WTC11 (cell line): ENCODE data around the gene CCR3. TPM values are rescaled to one million over a fixed set of nuclear protein-coding genes. Genes with fewer than 3 reads are reported as not detected.

Experiments
- ATAC-seq: fragments of 200-7000 bp; cut with Tn5 transposase; 2 replicates; pipeline ENCODE4 v1.10.0; 2021; ENCODE audit warnings: mild to moderate bottlenecking, moderate library complexity
- Bru-seq: library from RNA; stranded (reverse); fragments of 400-500 nt; gene quantifications from one replicate; lab custom pipeline; 2021; lab: Mats Ljungman, UMichigan
- CTCF ChIA-PET: fragments of 300-600 bp; sonication (Branson Sonifier 250); formaldehyde crosslinking; loops from one replicate; lab custom pipeline; 2021; ENCODE audit warnings: antibody characterized with exemption; lab: Charles Lee
- POLR2A ChIA-PET: fragments of 350-600 bp; sonication (Branson Sonifier 250); formaldehyde crosslinking; loops from one replicate; lab custom pipeline; 2021; ENCODE audit warnings: antibody characterized with exemption; lab: Charles Lee
- DNase-seq: peaks from one replicate; pipeline ENCODE4 v3.0.0; 2021; ENCODE audit warnings: low spot score
- H3K27ac Mint-ChIP-seq: 2 replicates; pipeline ENCODE4 v1.8.0; 2021; ENCODE audit warnings: mixed read lengths
- H3K27me3 Mint-ChIP-seq: 2 replicates; pipeline ENCODE4 v1.8.0; 2021; ENCODE audit warnings: low read depth, mild to moderate bottlenecking, moderate library complexity, mixed read lengths
- H3K36me3 Mint-ChIP-seq: 2 replicates; pipeline ENCODE4 v1.8.0; 2021; ENCODE audit warnings: mixed read lengths
- H3K4me1 Mint-ChIP-seq: 2 replicates; pipeline ENCODE4 v1.8.0; 2022; ENCODE audit warnings: mixed read lengths
- H3K4me3 Mint-ChIP-seq: 2 replicates; pipeline ENCODE4 v1.8.0; 2021; ENCODE audit warnings: mild to moderate bottlenecking, moderate library complexity, mixed read lengths
- H3K9me3 Mint-ChIP-seq: 2 replicates; pipeline ENCODE4 v1.8.0; 2021; ENCODE audit warnings: mixed read lengths
- FOXJ3 ChIP-seq: sonication (generic); formaldehyde crosslinking; IDR thresholded peaks from 2 replicates; pipeline ENCODE4 v1.9.0; 2021; ENCODE audit warnings: missing genetic modification reagents, mild to moderate bottlenecking, borderline replicate concordance
- FOXP1 ChIP-seq: sonication (generic); formaldehyde crosslinking; IDR thresholded peaks from 2 replicates; pipeline ENCODE4 v1.8.0; 2022; ENCODE audit warnings: missing genetic modification reagents, mild to moderate bottlenecking, moderate library complexity, borderline replicate concordance
- GTF2I ChIP-seq: fragments of 250-450 bp; sonication (Bioruptor Pico); conservative IDR thresholded peaks from 2 replicates; pipeline ENCODE4 v1.4.0; 2021; ENCODE audit warnings: mild to moderate bottlenecking
- IRF2 ChIP-seq: sonication (generic); formaldehyde crosslinking; IDR thresholded peaks from 2 replicates; pipeline ENCODE4 v1.8.0; 2022; ENCODE audit warnings: low read depth, missing genetic modification reagents, borderline replicate concordance
- NFE2L1 ChIP-seq: sonication (generic); formaldehyde crosslinking; IDR thresholded peaks from 2 replicates; pipeline ENCODE4 v1.8.1; 2023; ENCODE audit warnings: missing genetic modification reagents
- SP1 ChIP-seq: sonication (generic); formaldehyde crosslinking; conservative IDR thresholded peaks from 2 replicates; pipeline ENCODE4 v1.8.1; 2022; ENCODE audit warnings: missing genetic modification reagents
- TEAD1 ChIP-seq: sonication (generic); formaldehyde crosslinking; IDR thresholded peaks from 2 replicates; pipeline ENCODE4 v1.8.0; 2022; ENCODE audit warnings: mild to moderate bottlenecking, missing genetic modification reagents
- ZBTB21 ChIP-seq: sonication (generic); formaldehyde crosslinking; IDR thresholded peaks from 2 replicates; pipeline ENCODE4 v1.8.1; 2023; ENCODE audit warnings: mild to moderate bottlenecking, missing genetic modification reagents, borderline replicate concordance
- ZNF263 ChIP-seq: sonication (generic); formaldehyde crosslinking; IDR thresholded peaks from 2 replicates; pipeline ENCODE4 v1.8.1; 2022; ENCODE audit warnings: low read depth, mild to moderate bottlenecking, moderate library complexity, missing genetic modification reagents
- long read RNA-seq, 3 experiments: library from RNA in 1 of 3; library from capped mRNA in 1 of 3; library from polyadenylated mRNA in 1 of 3; unstranded in 2 of 3; stranded (forward) in 1 of 3; transcript quantifications; one replicate each; pipeline ENCODE4 v2.0.0, GENCODE V29; 2021
- total RNA-seq: library from RNA; stranded (reverse); gene quantifications from 3 replicates; pipeline ENCODE4 v1.2.3, GENCODE V29; 2021
- TF ChIP-seq, protein P1 (sequence below): fragments of 250-450 bp; sonication (Bioruptor Pico); IDR thresholded peaks from 2 replicates; pipeline ENCODE4 v1.9.0; 2021; ENCODE audit warnings: mild to moderate bottlenecking
- TF ChIP-seq, protein P2 (sequence below): fragments of 250-450 bp; sonication (Bioruptor Pico); IDR thresholded peaks from 2 replicates; pipeline ENCODE4 v1.9.0; 2021; ENCODE audit warnings: mild to moderate bottlenecking
- TF ChIP-seq, protein P3 (sequence below): sonication (generic); formaldehyde crosslinking; IDR thresholded peaks from 2 replicates; pipeline ENCODE4 v1.8.1; 2023; ENCODE audit warnings: mild to moderate bottlenecking, missing genetic modification reagents
- TF ChIP-seq, protein P4 (sequence below): fragments of 250-450 bp; sonication (Bioruptor Pico); IDR thresholded peaks from 2 replicates; pipeline ENCODE4 v2.1.2; 2022; ENCODE audit warnings: mild to moderate bottlenecking, moderate library complexity
- TF ChIP-seq, protein P5 (sequence below): sonication (generic); formaldehyde crosslinking; IDR thresholded peaks from 2 replicates; pipeline ENCODE4 v1.8.1; 2023; ENCODE audit warnings: mild to moderate bottlenecking, missing genetic modification reagents, moderate library complexity
- TF ChIP-seq, protein P6 (sequence below): sonication (generic); formaldehyde crosslinking; IDR thresholded peaks from 2 replicates; pipeline ENCODE4 v1.8.1; 2022; ENCODE audit warnings: missing genetic modification reagents, borderline replicate concordance
- TF ChIP-seq, protein P7 (sequence below): sonication (generic); formaldehyde crosslinking; IDR thresholded peaks from 2 replicates; pipeline ENCODE4 v1.8.0; 2022; ENCODE audit warnings: mild to moderate bottlenecking, missing genetic modification reagents

CCR3 gene
- total RNA-seq (not detected in 3 replicates), Bru-seq, nascent RNA (percentile 3 among the genes with signal in this experiment)
- long read RNA-seq, experiment 1, partial matches to known transcripts, result 0 of 1 reads
- long read RNA-seq, experiment 1, other reads (novel, unspliced or antisense), result 1 of 1 reads
- long read RNA-seq, experiment 2, result 0 reads
- long read RNA-seq, experiment 3, result 0 reads

DNA sequence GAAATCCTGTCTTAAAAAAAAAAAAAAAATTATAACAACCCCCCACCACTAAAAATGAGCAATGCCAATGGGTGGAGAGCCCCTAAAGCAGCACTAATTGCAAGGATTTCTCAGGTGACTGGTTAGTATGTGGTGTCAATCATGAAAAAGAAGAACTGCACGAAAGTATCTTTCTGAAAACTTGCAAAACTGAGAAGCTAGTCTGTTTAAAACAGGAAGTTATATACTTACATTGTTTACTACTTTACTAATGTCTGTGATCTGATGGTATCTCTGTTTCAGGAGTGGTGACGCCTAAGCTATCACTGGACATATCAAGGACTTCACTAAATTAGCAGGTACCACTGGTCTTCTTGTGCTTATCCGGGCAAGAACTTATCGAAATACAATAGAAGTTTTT, at the start of gene CCR3:
CCR3 (plus strand) TSS at position 341 of the 400 bp plus-strand sequence. CDS start 22,699 bp downstream, outside the sequence.
- TF ChIP-seq TEAD1 (CRISPR knock-in tag) (no peak), ZBTB21 (CRISPR knock-in tag) (no peak), GTF2I (no peak), FOXP1 (no peak), IRF2 (no peak), NFE2L1 (no peak)
- TF ChIP-seq, protein P1, sequence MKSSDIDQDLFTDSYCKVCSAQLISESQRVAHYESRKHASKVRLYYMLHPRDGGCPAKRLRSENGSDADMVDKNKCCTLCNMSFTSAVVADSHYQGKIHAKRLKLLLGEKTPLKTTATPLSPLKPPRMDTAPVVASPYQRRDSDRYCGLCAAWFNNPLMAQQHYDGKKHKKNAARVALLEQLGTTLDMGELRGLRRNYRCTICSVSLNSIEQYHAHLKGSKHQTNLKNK (CRISPR knock-in tag), result no peak
- TF ChIP-seq, protein P2, sequence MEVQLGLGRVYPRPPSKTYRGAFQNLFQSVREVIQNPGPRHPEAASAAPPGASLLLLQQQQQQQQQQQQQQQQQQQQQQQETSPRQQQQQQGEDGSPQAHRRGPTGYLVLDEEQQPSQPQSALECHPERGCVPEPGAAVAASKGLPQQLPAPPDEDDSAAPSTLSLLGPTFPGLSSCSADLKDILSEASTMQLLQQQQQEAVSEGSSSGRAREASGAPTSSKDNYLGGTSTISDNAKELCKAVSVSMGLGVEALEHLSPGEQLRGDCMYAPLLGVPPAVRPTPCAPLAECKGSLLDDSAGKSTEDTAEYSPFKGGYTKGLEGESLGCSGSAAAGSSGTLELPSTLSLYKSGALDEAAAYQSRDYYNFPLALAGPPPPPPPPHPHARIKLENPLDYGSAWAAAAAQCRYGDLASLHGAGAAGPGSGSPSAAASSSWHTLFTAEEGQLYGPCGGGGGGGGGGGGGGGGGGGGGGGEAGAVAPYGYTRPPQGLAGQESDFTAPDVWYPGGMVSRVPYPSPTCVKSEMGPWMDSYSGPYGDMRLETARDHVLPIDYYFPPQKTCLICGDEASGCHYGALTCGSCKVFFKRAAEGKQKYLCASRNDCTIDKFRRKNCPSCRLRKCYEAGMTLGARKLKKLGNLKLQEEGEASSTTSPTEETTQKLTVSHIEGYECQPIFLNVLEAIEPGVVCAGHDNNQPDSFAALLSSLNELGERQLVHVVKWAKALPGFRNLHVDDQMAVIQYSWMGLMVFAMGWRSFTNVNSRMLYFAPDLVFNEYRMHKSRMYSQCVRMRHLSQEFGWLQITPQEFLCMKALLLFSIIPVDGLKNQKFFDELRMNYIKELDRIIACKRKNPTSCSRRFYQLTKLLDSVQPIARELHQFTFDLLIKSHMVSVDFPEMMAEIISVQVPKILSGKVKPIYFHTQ (CRISPR knock-in tag), result no peak
- TF ChIP-seq, protein P3, sequence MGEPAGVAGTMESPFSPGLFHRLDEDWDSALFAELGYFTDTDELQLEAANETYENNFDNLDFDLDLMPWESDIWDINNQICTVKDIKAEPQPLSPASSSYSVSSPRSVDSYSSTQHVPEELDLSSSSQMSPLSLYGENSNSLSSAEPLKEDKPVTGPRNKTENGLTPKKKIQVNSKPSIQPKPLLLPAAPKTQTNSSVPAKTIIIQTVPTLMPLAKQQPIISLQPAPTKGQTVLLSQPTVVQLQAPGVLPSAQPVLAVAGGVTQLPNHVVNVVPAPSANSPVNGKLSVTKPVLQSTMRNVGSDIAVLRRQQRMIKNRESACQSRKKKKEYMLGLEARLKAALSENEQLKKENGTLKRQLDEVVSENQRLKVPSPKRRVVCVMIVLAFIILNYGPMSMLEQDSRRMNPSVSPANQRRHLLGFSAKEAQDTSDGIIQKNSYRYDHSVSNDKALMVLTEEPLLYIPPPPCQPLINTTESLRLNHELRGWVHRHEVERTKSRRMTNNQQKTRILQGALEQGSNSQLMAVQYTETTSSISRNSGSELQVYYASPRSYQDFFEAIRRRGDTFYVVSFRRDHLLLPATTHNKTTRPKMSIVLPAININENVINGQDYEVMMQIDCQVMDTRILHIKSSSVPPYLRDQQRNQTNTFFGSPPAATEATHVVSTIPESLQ (CRISPR knock-in tag), result no peak
- TF ChIP-seq, protein P4, sequence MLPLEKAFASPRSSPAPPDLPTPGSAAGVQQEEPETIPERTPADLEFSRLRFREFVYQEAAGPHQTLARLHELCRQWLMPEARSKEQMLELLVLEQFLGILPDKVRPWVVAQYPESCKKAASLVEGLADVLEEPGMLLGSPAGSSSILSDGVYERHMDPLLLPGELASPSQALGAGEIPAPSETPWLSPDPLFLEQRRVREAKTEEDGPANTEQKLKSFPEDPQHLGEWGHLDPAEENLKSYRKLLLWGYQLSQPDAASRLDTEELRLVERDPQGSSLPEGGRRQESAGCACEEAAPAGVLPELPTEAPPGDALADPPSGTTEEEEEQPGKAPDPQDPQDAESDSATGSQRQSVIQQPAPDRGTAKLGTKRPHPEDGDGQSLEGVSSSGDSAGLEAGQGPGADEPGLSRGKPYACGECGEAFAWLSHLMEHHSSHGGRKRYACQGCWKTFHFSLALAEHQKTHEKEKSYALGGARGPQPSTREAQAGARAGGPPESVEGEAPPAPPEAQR, result no peak
- no peak for ATAC-seq
- ChIA-PET POLR2A (no interaction called here), CTCF (interaction anchor here (0.6 kb wide), 1 partner anchor 185 kb away, joined by 3 read pairs; no protein-coding TSS in a partner anchor)
- Mint-ChIP-seq H3K36me3 (no peaks in the 10 kb centered on the region), H3K9me3 (no peaks in the 10 kb centered on the region), H3K4me3 (no peak within 1 kb of the TSS), H3K4me1 (peaks cover 24% of the 10 kb centered on the region), H3K27me3 (no peaks in the 10 kb centered on the region; the same call in 1 of the 2 replicates), H3K27ac (no peak within 1 kb of the TSS)
- no peak for DNase-seq

DNA sequence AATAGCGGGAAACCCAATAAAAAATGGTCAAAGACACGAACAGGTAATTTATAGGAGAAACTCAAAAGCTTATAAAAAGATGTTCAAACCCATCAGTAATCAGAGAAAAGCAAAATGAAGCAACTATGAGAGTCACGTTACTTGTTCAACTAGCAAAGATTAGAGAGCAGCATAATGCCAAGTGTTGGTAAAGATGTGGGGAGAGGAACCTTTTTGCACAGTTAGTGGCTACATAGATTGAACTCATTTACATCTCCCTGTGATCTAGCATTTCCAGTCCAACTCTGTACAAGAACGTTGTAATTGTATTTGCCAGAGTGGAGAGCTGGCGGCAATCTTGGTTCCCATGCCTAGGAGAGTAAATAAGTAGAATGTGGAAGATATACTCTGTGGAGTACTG, 49.3 kb upstream of the CCR3 start:
- ATAC-seq (no peak), DNase-seq (no peak)
- Mint-ChIP-seq H3K9me3 (peaks cover 33% of the 10 kb centered on the region), H3K27me3 (no peaks in the 10 kb centered on the region; the same call in 1 of the 2 replicates), H3K27ac (no peak overlapping the region), H3K4me3 (no peak overlapping the region), H3K4me1 (no peaks in the 10 kb centered on the region), H3K36me3 (peaks cover 17% of the 10 kb centered on the region)
- ChIA-PET POLR2A (no interaction called here), CTCF (no interaction called here)
- TF ChIP-seq, protein P5, sequence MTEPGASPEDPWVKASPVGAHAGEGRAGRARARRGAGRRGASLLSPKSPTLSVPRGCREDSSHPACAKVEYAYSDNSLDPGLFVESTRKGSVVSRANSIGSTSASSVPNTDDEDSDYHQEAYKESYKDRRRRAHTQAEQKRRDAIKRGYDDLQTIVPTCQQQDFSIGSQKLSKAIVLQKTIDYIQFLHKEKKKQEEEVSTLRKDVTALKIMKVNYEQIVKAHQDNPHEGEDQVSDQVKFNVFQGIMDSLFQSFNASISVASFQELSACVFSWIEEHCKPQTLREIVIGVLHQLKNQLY, result no peak
- TF ChIP-seq FOXJ3 (no peak), SP1 (CRISPR knock-in tag) (no peak), ZNF263 (CRISPR knock-in tag) (no peak)
- TF ChIP-seq, protein P6, sequence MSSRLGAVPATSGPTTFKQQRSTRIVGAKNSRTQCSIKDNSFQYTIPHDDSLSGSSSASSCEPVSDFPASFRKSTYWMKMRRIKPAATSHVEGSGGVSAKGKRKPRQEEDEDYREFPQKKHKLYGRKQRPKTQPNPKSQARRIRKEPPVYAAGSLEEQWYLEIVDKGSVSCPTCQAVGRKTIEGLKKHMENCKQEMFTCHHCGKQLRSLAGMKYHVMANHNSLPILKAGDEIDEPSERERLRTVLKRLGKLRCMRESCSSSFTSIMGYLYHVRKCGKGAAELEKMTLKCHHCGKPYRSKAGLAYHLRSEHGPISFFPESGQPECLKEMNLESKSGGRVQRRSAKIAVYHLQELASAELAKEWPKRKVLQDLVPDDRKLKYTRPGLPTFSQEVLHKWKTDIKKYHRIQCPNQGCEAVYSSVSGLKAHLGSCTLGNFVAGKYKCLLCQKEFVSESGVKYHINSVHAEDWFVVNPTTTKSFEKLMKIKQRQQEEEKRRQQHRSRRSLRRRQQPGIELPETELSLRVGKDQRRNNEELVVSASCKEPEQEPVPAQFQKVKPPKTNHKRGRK (CRISPR knock-in tag), result no peak
- TF ChIP-seq, protein P7, sequence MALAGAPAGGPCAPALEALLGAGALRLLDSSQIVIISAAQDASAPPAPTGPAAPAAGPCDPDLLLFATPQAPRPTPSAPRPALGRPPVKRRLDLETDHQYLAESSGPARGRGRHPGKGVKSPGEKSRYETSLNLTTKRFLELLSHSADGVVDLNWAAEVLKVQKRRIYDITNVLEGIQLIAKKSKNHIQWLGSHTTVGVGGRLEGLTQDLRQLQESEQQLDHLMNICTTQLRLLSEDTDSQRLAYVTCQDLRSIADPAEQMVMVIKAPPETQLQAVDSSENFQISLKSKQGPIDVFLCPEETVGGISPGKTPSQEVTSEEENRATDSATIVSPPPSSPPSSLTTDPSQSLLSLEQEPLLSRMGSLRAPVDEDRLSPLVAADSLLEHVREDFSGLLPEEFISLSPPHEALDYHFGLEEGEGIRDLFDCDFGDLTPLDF, result no peak
